Mesendoderm (in vitro differentiated cells): Measurements from ENCODE around the gene KLF15.

Experiments used
- DNase-seq: peaks from one replicate; pipeline ENCODE4 v3.0.0; 2013
- H2AK5ac ChIP-seq: 2 replicates; pipeline ENCODE4 v1.6.1; 2013; ENCODE audit warnings: low read length, inconsistent platforms
- H2BK120ac ChIP-seq: 2 replicates; pipeline ENCODE4 v1.6.1; 2013; ENCODE audit warnings: low read depth, mild to moderate bottlenecking, low read length, moderate library complexity, mixed read lengths
- H2BK15ac ChIP-seq: replicated peaks from 2 replicates; pipeline ENCODE4 v1.6.1; 2013; ENCODE audit warnings: low read depth, mild to moderate bottlenecking, moderate library complexity
- H2BK5ac ChIP-seq: 2 replicates; pipeline ENCODE4 v1.6.1; 2013; ENCODE audit warnings: low read length, inconsistent platforms
- H3K18ac ChIP-seq: 2 replicates; pipeline ENCODE4 v1.6.1; 2013; ENCODE audit warnings: mild to moderate bottlenecking, low read length, mixed read lengths
- H3K23ac ChIP-seq: one replicate; pipeline ENCODE4 v1.6.1; 2013; ENCODE audit warnings: low read length
- H3K27ac ChIP-seq: 2 replicates; pipeline ENCODE4 v1.5.1; 2013; ENCODE audit warnings: low read depth, mild to moderate bottlenecking, inconsistent platforms, low read length, moderate library complexity
- H3K27me3 ChIP-seq: 2 replicates; pipeline ENCODE4 v1.6.1; 2013; ENCODE audit warnings: low read length, control low read depth, mild to moderate bottlenecking, inconsistent platforms; ENCODE audit not compliant: insufficient read depth, poor library complexity
- H3K36me3 ChIP-seq: 2 replicates; pipeline ENCODE4 v1.6.1; 2013; ENCODE audit warnings: low read length, inconsistent platforms; ENCODE audit not compliant: control insufficient read depth, insufficient read depth
- H3K4ac ChIP-seq: one replicate; pipeline ENCODE4 v1.6.1; 2013; ENCODE audit warnings: low read depth, mild to moderate bottlenecking, low read length, moderate library complexity
- H3K4me1 ChIP-seq: 2 replicates; pipeline ENCODE4 v1.6.1; 2013; ENCODE audit warnings: low read depth, low read length, inconsistent platforms; ENCODE audit not compliant: control insufficient read depth
- H3K4me2 ChIP-seq: 2 replicates; pipeline ENCODE4 v1.6.1; 2013; ENCODE audit warnings: low read length
- H3K4me3 ChIP-seq: 2 replicates; pipeline ENCODE4 v1.5.1; 2013; ENCODE audit warnings: mild to moderate bottlenecking, low read length
- H3K56ac ChIP-seq: one replicate; pipeline ENCODE4 v1.6.1; 2013; ENCODE audit warnings: low read length
- H3K79me1 ChIP-seq: 2 replicates; pipeline ENCODE4 v1.6.1; 2013; ENCODE audit warnings: low read length, inconsistent platforms
- H3K79me2 ChIP-seq: 2 replicates; pipeline ENCODE4 v1.6.1; 2013; ENCODE audit warnings: mild to moderate bottlenecking, low read length; ENCODE audit not compliant: control insufficient read depth, insufficient read depth
- H3K9ac ChIP-seq: 2 replicates; pipeline ENCODE4 v1.6.1; 2013; ENCODE audit warnings: low read length, inconsistent platforms
- H4K5ac ChIP-seq: one replicate; pipeline ENCODE4 v1.6.1; 2013; ENCODE audit warnings: low read length
- H4K8ac ChIP-seq: one replicate; pipeline ENCODE4 v1.6.1; 2013; ENCODE audit warnings: low read depth, mild to moderate bottlenecking, control low read depth, low read length, moderate library complexity
- WGBS: extraction: QIAGEN DNeasy Blood & Tissue Kit; methylation state at CpG from one replicate; pipeline ENCODE4 v1.1.7; 2013; ENCODE audit warnings: low lambda C conversion rate, missing lambda C conversion rate; ENCODE audit not compliant: insufficient coverage; ENCODE audit errors: extremely low coverage; 5-methylcytosine and 5-hydroxymethylcytosine counted together

The KLF15 gene

DNA sequence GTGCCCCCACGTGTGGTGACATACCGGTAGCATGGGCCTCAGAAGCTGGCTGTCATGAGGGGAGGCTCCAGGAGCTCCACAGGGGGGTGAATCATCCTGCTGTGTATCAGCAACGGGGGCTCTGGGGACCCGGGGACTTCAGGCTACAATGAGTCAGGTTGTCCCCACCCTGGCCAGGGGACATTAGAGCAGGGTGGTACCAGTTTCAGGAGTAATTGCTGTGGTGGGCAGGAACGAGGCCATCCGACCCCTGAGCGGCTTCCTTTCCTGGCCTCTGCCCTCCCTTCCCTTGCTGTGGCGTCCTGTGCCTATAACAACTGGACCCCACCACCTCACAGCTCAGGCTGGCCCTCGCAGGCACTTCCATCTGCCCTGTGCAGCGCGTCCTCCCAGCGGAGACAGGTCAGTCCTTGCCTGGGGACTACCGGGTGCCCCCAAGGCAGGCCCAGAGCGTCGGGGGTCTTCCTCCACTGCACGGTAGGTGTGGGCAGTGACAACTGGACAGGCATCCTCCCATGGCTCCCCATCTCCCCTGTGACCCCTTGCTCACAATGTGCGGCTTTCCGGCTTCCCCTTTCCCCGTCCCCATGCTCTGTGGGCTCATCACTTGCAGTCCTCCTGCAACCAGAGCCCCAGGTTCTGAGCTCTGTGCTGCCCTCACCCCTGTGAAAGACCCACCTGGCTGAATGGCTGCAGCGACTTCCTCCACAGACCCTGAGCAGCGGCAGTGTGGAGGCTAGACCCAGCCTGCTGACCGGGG is 57.0 kb downstream of the KLF15 start:
- no peak overlapping the region for H2AK5ac ChIP-seq
- no peaks in the 10 kb centered on the region for H3K79me2 ChIP-seq
- no peaks in the 10 kb centered on the region for H3K4me1 ChIP-seq
- no CpG with 5 or more reads among the region's 22 CpGs for WGBS
- no peaks in the 10 kb centered on the region for H3K79me1 ChIP-seq
- no peak overlapping the region for H4K5ac ChIP-seq
- H2BK120ac ChIP-seq = no peak overlapping the region
- H3K36me3 ChIP-seq = no peaks in the 10 kb centered on the region
- no peak overlapping the region for H4K8ac ChIP-seq
- no peak for DNase-seq
- H3K27ac ChIP-seq = no peak overlapping the region
- no peaks in the 10 kb centered on the region for H3K27me3 ChIP-seq
- H3K4ac ChIP-seq = no peak overlapping the region
- H2BK5ac ChIP-seq = no peak overlapping the region
- no peak overlapping the region for H3K18ac ChIP-seq
- no peak overlapping the region for H3K4me2 ChIP-seq
- no peak overlapping the region for H3K23ac ChIP-seq
- H2BK15ac ChIP-seq = no peak overlapping the region
- no peak overlapping the region for H3K56ac ChIP-seq
- no peak overlapping the region for H3K9ac ChIP-seq
- H3K4me3 ChIP-seq = no peak overlapping the region

DNA sequence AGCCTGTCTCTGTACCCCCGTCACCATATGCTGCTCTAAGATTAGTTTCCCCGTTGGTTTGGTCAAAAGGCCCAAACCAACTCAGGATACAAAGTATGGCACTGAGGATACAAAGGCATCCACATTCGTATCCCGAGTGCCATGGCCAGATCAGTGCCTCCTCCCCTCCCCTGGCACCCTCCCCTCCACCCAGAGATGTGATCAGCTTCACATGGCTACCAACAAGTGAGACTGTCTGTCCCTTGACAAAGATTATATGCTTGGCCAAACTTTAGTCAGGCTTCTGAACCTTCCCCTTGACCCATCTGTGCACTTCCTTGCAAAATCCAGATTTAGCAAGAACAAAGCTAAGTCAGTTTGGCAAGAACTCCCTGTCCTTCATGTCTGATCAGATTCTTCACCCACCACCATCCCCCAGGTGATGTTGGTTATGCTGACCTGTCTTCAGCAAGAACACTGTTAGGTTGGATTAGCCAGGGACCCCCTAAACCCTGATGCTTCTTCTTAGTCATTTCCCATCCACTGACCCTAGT is 61.7 kb downstream of the KLF15 start:
- Histone ChIP-seq H3K27me3 (no peaks in the 10 kb centered on the region), H3K18ac (no peak overlapping the region), H3K79me2 (no peaks in the 10 kb centered on the region), H3K27ac (no peak overlapping the region), H3K9ac (no peak overlapping the region), H3K4ac (no peak overlapping the region), H2BK15ac (no peak overlapping the region), H3K36me3 (no peaks in the 10 kb centered on the region), H3K4me3 (no peak overlapping the region), H4K5ac (no peak overlapping the region), H2AK5ac (no peak overlapping the region), H3K4me1 (no peaks in the 10 kb centered on the region), H4K8ac (no peak overlapping the region), H3K79me1 (no peaks in the 10 kb centered on the region), H2BK5ac (no peak overlapping the region), H3K56ac (no peak overlapping the region), H3K23ac (no peak overlapping the region), H2BK120ac (no peak overlapping the region), H3K4me2 (no peak overlapping the region)
- WGBS = no CpG with 5 or more reads among the region's 4 CpGs
- no peak for DNase-seq

DNA sequence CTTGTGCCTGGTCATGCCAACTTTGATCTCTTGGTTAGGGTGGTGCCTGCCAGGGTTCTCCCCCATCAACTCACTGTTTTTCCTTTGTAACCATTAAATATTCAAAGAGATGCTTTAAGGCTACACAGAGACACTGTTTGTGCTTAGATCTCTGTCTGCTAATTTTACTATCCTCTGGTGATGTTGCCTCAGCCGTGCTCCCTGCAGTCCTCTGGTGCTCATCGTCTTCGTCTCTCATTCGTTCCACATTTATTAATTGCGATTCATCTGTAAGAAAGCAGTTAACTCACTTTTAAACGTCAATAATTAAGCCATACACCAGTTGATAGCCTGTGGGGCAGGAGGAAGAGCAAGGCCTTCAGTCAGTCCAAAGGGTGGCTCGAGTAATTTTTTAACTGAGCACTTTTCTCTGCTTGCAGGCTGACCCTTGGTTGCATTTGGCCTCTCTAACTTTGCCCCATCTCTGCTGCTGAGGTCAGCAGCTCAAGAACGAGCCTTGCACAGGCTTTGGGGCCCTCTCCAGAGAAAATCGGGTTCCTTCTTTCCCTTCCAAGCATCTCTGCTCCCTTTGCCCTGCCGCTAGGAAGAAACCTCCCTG is 62.9 kb downstream of the KLF15 start:
- Histone ChIP-seq H3K23ac (no peak overlapping the region), H3K79me2 (no peaks in the 10 kb centered on the region), H3K79me1 (no peaks in the 10 kb centered on the region), H3K36me3 (no peaks in the 10 kb centered on the region), H2BK120ac (no peak overlapping the region), H3K4ac (no peak overlapping the region), H4K8ac (no peak overlapping the region), H3K4me1 (no peaks in the 10 kb centered on the region), H3K9ac (no peak overlapping the region), H2BK15ac (no peak overlapping the region), H3K4me3 (no peak overlapping the region), H3K18ac (no peak overlapping the region), H2BK5ac (no peak overlapping the region), H4K5ac (no peak overlapping the region), H2AK5ac (no peak overlapping the region), H3K27me3 (no peaks in the 10 kb centered on the region), H3K4me2 (no peak overlapping the region), H3K56ac (no peak overlapping the region), H3K27ac (no peak overlapping the region)
- DNase-seq = no peak
- WGBS = no CpG with 5 or more reads among the region's 10 CpGs

DNA sequence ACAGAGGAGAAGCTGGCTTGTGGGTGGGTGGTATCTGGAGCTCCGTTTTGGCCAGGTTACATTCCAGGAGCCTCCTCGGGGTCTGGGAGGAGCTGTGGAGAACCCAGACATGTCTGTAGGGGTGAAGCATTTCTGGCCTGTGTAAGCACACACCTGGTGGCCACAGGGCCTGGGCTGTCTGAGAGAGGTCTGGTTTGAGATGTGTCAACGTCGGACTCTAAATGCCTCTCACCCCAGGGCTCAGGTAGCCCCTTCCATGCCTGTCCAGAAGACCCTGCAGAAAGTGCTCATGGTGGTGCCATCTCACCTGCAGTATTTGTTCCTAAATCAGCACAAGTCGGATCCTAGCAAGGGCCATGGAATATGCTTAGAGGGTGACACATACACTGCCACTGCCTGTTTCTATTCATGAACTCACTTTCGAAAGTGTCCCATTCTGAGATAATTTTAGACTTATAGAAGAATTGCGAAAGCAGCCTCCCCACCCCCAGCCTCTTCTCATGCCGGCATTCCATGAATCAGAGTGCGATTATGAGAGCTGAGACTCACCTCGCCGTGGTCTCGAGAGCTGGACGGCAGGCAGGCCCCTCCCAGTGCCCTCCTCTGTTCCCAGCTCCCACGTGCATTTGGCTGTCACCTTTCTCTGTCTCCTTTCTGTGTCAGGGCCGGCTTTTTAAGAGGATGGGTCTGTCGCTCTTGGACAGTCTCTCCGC is 63.7 kb downstream of the KLF15 start:
- Histone ChIP-seq H2BK15ac (no peak overlapping the region), H2AK5ac (no peak overlapping the region), H3K18ac (no peak overlapping the region), H3K56ac (no peak overlapping the region), H3K4me1 (no peaks in the 10 kb centered on the region), H3K4ac (no peak overlapping the region), H3K27ac (no peak overlapping the region), H3K4me2 (no peak overlapping the region), H3K79me2 (no peaks in the 10 kb centered on the region), H3K27me3 (no peaks in the 10 kb centered on the region), H4K5ac (no peak overlapping the region), H2BK120ac (no peak overlapping the region), H2BK5ac (no peak overlapping the region), H3K23ac (no peak overlapping the region), H3K4me3 (no peak overlapping the region), H4K8ac (no peak overlapping the region), H3K79me1 (no peaks in the 10 kb centered on the region), H3K36me3 (no peaks in the 10 kb centered on the region), H3K9ac (no peak overlapping the region)
- no CpG with 5 or more reads among the region's 17 CpGs for WGBS
- DNase-seq = no peak
